Neural cell (in vitro differentiated cells): ENCODE data around the gene PGAP1. TPM values are rescaled to one million over a fixed set of nuclear protein-coding genes. Genes with fewer than 3 reads are reported as not detected.

Experiments used
- H2AFZ ChIP-seq: fragments of 200-600, 300-800 bp; sonication (generic), shearing (Covaris generic); 2 replicates; pipeline ENCODE4 v1.6.0; 2014; ENCODE audit warnings: low read depth, mild to moderate bottlenecking, antibody characterized with exemption, low read length, moderate library complexity
- H3F3A ChIP-seq: fragments of 200-600 bp; shearing (Covaris generic); 2 replicates; pipeline ENCODE4 v1.6.1; 2016; ENCODE audit warnings: mild to moderate bottlenecking, moderate library complexity, mixed read lengths, antibody characterized with exemption, low read length; ENCODE audit not compliant: insufficient read depth, poor library complexity, severe bottlenecking
- H3K27ac ChIP-seq: fragments of 200-600, 300-800 bp; sonication (generic), shearing (Covaris generic); 2 replicates; pipeline ENCODE4 v1.5.1; 2014; ENCODE audit warnings: mild to moderate bottlenecking, low read length, moderate library complexity
- H3K27me3 ChIP-seq: fragments of 300-800, 200-600 bp; sonication (generic), shearing (Covaris generic); 2 replicates; pipeline ENCODE4 v1.6.0; 2014; ENCODE audit warnings: mild to moderate bottlenecking, low read depth, low read length, moderate library complexity; ENCODE audit not compliant: insufficient read depth
- H3K36me3 ChIP-seq: fragments of 300-800, 200-600 bp; sonication (generic), shearing (Covaris generic); 2 replicates; pipeline ENCODE4 v1.5.1; 2014; ENCODE audit warnings: mild to moderate bottlenecking, antibody characterized with exemption, low read length, moderate library complexity; ENCODE audit not compliant: insufficient read depth
- H3K4me2 ChIP-seq: fragments of 300-800, 200-600 bp; sonication (generic), shearing (Covaris generic); 2 replicates; pipeline ENCODE4 v1.6.0; 2014; ENCODE audit warnings: mild to moderate bottlenecking, low read length
- H3K4me3 ChIP-seq: fragments of 300-800, 200-600 bp; sonication (generic), shearing (Covaris generic); 2 replicates; pipeline ENCODE4 v1.5.1; 2014; ENCODE audit warnings: mild to moderate bottlenecking, low read length, moderate library complexity
- H3K79me2 ChIP-seq: fragments of 200-600 bp; shearing (Covaris generic); replicated peaks from 2 replicates; pipeline ENCODE4 v1.6.0; 2014; ENCODE audit warnings: mild to moderate bottlenecking, low read length, moderate library complexity; ENCODE audit not compliant: insufficient read depth
- H3K9ac ChIP-seq: fragments of 300-800, 200-600 bp; sonication (generic), shearing (Covaris generic); 2 replicates; pipeline ENCODE4 v1.6.1; 2016; ENCODE audit warnings: mild to moderate bottlenecking, low read length, mixed read lengths
- H3K9me2 ChIP-seq: fragments of 200-600 bp; shearing (Covaris generic); 2 replicates; pipeline ENCODE4 v1.6.1; 2016; ENCODE audit warnings: mild to moderate bottlenecking, low read length, mixed read lengths; ENCODE audit not compliant: insufficient read depth
- H3K9me3 ChIP-seq: fragments of 200-600, 300-800 bp; sonication (generic), shearing (Covaris generic); 2 replicates; pipeline ENCODE4 v1.6.1; 2016; ENCODE audit warnings: mild to moderate bottlenecking, mixed run types, low read length, moderate library complexity, mixed read lengths
- H4K20me1 ChIP-seq: fragments of 200-600 bp; shearing (Covaris generic); 2 replicates; pipeline ENCODE4 v1.6.1; 2016; ENCODE audit warnings: mild to moderate bottlenecking, mixed run types; ENCODE audit not compliant: insufficient read depth
- EP300 ChIP-seq: fragments of 450-650 bp; conservative IDR thresholded peaks from 2 replicates; pipeline ENCODE4 v1.6.1; 2014; ENCODE audit warnings: antibody characterized with exemption, mild to moderate bottlenecking, moderate library complexity; ENCODE audit not compliant: poor library complexity, severe bottlenecking
- EZH2 ChIP-seq: fragments of 200-600, 300-800 bp; shearing (Covaris generic), sonication (generic); IDR thresholded peaks from 2 replicates; pipeline ENCODE4 v1.6.1; 2014; ENCODE audit warnings: antibody characterized with exemption, low read length, borderline replicate concordance, mild to moderate bottlenecking; ENCODE audit not compliant: insufficient read depth, poor library complexity, severe bottlenecking
- MXI1 ChIP-seq: fragments of 450-650 bp; conservative IDR thresholded peaks from 2 replicates; pipeline ENCODE4 v1.6.1; 2014; ENCODE audit warnings: antibody characterized with exemption, mild to moderate bottlenecking; ENCODE audit not compliant: poor library complexity, severe bottlenecking
- POLR2AphosphoS5 ChIP-seq: IDR thresholded peaks from 2 replicates; pipeline ENCODE4 v1.6.1; 2012
- RAD21 ChIP-seq: fragments of 450-650 bp; conservative IDR thresholded peaks from 2 replicates; pipeline ENCODE4 v1.6.1; 2014; ENCODE audit warnings: antibody characterized with exemption, mild to moderate bottlenecking, moderate library complexity
- SMC3 ChIP-seq: fragments of 450-650 bp; conservative IDR thresholded peaks from 2 replicates; pipeline ENCODE4 v1.6.1; 2014; ENCODE audit warnings: antibody characterized with exemption, mild to moderate bottlenecking, moderate library complexity; ENCODE audit not compliant: poor library complexity
- TAF1 ChIP-seq: IDR thresholded peaks from 2 replicates; pipeline ENCODE4 v1.6.1; 2012; ENCODE audit warnings: low read depth
- polyA plus RNA-seq: library from polyadenylated mRNA; depleted of rRNA; stranded (reverse); fragments of >200 nt; gene quantifications from 2 replicates; pipeline ENCODE4 v1.2.3, GENCODE V29; 2014
- TF ChIP-seq, protein P1 (sequence below): IDR thresholded peaks from 2 replicates; pipeline ENCODE4 v1.6.1; 2012; ENCODE audit warnings: borderline replicate concordance
- TF ChIP-seq, protein P2 (sequence below): fragments of 450-650 bp; IDR thresholded peaks from 2 replicates; pipeline ENCODE4 v1.5.1; 2014; ENCODE audit warnings: antibody characterized with exemption, mild to moderate bottlenecking, moderate library complexity; ENCODE audit not compliant: poor library complexity, severe bottlenecking

PGAP1 gene
- polyA plus RNA-seq, 1 donor from 2014 or later: 63.3 TPM

DNA sequence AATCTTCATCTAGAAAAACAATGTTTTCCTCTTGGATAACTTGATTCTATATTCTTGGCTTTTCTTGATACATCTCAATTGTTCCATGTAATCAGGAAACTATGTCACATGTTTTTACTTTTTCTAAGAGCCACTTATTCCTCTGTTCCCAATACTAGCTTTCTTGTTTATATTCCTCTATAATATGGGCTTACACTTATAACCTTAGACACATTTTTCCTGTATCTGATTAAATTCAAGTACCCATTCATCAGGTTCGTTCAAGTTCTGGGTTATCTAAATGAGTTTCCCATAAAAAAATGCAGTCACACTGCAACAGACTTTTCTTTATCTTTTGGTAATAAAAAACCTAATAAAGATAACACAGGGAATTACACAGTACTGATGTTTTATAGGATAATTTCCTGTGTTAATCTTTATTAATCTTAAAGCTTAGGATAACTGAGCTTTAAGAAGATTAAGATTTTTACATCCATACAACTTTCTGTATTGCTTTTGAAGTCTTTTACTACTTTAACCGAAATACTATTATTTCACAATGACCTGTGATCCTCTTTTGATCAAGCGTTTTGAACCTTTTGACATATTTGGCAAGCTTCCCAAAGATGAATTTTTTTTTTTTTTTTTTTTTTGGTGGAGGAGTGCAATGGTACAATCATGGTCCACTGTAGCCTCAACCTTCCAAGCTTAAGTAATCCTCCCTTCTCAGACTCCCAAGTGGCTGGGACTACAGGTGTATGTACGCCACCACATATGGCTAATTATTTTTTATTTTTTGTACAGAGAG, 73.0 kb downstream of the PGAP1 start:
- Histone ChIP-seq H3K4me2 (no peak overlapping the region), H3F3A (peaks cover 4% of the 10 kb centered on the region), H3K27me3 (no peaks in the 10 kb centered on the region), H4K20me1 (no peaks in the 10 kb centered on the region), H3K9ac (no peak overlapping the region), H3K9me2 (no peaks in the 10 kb centered on the region), H3K79me2 (peaks cover 3% of the 10 kb centered on the region), H3K9me3 (no peaks in the 10 kb centered on the region), H3K4me3 (no peak overlapping the region), H3K36me3 (no peaks in the 10 kb centered on the region), H2AFZ (no peak overlapping the region), H3K27ac (no peak overlapping the region)
- TF ChIP-seq EZH2: no peak
- TF ChIP-seq EP300: no peak
- TF ChIP-seq, protein P1, sequence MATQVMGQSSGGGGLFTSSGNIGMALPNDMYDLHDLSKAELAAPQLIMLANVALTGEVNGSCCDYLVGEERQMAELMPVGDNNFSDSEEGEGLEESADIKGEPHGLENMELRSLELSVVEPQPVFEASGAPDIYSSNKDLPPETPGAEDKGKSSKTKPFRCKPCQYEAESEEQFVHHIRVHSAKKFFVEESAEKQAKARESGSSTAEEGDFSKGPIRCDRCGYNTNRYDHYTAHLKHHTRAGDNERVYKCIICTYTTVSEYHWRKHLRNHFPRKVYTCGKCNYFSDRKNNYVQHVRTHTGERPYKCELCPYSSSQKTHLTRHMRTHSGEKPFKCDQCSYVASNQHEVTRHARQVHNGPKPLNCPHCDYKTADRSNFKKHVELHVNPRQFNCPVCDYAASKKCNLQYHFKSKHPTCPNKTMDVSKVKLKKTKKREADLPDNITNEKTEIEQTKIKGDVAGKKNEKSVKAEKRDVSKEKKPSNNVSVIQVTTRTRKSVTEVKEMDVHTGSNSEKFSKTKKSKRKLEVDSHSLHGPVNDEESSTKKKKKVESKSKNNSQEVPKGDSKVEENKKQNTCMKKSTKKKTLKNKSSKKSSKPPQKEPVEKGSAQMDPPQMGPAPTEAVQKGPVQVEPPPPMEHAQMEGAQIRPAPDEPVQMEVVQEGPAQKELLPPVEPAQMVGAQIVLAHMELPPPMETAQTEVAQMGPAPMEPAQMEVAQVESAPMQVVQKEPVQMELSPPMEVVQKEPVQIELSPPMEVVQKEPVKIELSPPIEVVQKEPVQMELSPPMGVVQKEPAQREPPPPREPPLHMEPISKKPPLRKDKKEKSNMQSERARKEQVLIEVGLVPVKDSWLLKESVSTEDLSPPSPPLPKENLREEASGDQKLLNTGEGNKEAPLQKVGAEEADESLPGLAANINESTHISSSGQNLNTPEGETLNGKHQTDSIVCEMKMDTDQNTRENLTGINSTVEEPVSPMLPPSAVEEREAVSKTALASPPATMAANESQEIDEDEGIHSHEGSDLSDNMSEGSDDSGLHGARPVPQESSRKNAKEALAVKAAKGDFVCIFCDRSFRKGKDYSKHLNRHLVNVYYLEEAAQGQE: no peak
- TF ChIP-seq, protein P2, sequence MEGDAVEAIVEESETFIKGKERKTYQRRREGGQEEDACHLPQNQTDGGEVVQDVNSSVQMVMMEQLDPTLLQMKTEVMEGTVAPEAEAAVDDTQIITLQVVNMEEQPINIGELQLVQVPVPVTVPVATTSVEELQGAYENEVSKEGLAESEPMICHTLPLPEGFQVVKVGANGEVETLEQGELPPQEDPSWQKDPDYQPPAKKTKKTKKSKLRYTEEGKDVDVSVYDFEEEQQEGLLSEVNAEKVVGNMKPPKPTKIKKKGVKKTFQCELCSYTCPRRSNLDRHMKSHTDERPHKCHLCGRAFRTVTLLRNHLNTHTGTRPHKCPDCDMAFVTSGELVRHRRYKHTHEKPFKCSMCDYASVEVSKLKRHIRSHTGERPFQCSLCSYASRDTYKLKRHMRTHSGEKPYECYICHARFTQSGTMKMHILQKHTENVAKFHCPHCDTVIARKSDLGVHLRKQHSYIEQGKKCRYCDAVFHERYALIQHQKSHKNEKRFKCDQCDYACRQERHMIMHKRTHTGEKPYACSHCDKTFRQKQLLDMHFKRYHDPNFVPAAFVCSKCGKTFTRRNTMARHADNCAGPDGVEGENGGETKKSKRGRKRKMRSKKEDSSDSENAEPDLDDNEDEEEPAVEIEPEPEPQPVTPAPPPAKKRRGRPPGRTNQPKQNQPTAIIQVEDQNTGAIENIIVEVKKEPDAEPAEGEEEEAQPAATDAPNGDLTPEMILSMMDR: no peak
- no peak for TF ChIP-seq SMC3
- no peak for TF ChIP-seq TAF1
- TF ChIP-seq MXI1: no peak
- TF ChIP-seq RAD21: no peak
- no peak for TF ChIP-seq POLR2AphosphoS5

DNA sequence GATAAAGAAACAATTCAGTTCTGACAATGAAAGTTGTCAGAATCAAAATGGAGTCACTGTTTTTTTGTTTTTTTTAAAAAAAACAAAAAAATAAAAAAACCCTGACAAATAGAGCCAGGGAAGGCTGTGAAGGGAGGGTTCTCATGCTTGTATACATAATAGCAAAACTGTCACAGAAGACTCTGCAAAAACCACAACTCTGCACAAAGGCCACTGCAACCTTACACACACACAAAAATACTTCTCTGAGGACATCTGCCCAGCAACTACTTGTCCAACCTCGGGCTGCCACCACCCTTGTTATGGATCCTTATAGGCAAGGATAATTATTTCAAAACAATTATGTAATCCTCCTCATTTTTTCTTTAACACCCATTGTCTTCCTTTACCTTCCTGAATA, 75.4 kb downstream of the PGAP1 start:
- H3K4me3 ChIP-seq: no peak overlapping the region
- no peaks in the 10 kb centered on the region for H3K27me3 ChIP-seq
- H2AFZ ChIP-seq: no peak overlapping the region
- no peak overlapping the region for H3K4me2 ChIP-seq
- H3F3A ChIP-seq: peaks cover 4% of the 10 kb centered on the region
- TF ChIP-seq, protein P2: no peak
- TF ChIP-seq EP300: no peak
- no peak for TF ChIP-seq POLR2AphosphoS5
- TF ChIP-seq, protein P1: no peak
- TF ChIP-seq MXI1: no peak
- no peak for TF ChIP-seq RAD21
- no peak for TF ChIP-seq TAF1
- no peak for TF ChIP-seq EZH2
- no peak for TF ChIP-seq SMC3
- H3K36me3 ChIP-seq: no peaks in the 10 kb centered on the region
- H4K20me1 ChIP-seq: no peaks in the 10 kb centered on the region
- no peaks in the 10 kb centered on the region for H3K79me2 ChIP-seq
- H3K9me3 ChIP-seq: no peaks in the 10 kb centered on the region
- H3K9me2 ChIP-seq: no peaks in the 10 kb centered on the region
- H3K9ac ChIP-seq: no peak overlapping the region
- H3K27ac ChIP-seq: no peak overlapping the region
